T-helper 2 cell treated with Interferon-gamma antibody and Interleukin-4, amounts not matched to agents 5 μg/mL and 100 μg/mL, for 36 hours (primary cell): Measurements from ENCODE around the gene RASSF5.

ENCODE experiments used
- DNase-seq: peaks from one replicate; pipeline ENCODE4 v3.0.0; 2021; ENCODE audit warnings: low spot score
- H3K27ac Mint-ChIP-seq: one replicate; pipeline ENCODE4 v1.8.0; 2021; ENCODE audit warnings: mild to moderate bottlenecking, mixed read lengths
- H3K27me3 Mint-ChIP-seq: one replicate; pipeline ENCODE4 v1.8.0; 2021; ENCODE audit warnings: low read depth, mixed read lengths
- H3K36me3 Mint-ChIP-seq: one replicate; pipeline ENCODE4 v1.8.0; 2021; ENCODE audit warnings: low read depth, mixed read lengths
- H3K4me1 Mint-ChIP-seq: one replicate; pipeline ENCODE4 v1.8.0; 2021; ENCODE audit warnings: low read depth, mixed read lengths
- H3K4me3 Mint-ChIP-seq: one replicate; pipeline ENCODE4 v1.8.0; 2022; ENCODE audit warnings: mild to moderate bottlenecking, moderate library complexity, mixed read lengths
- H3K9me3 Mint-ChIP-seq: one replicate; pipeline ENCODE4 v1.8.0; 2021; ENCODE audit warnings: mixed read lengths

RASSF5 gene

DNA sequence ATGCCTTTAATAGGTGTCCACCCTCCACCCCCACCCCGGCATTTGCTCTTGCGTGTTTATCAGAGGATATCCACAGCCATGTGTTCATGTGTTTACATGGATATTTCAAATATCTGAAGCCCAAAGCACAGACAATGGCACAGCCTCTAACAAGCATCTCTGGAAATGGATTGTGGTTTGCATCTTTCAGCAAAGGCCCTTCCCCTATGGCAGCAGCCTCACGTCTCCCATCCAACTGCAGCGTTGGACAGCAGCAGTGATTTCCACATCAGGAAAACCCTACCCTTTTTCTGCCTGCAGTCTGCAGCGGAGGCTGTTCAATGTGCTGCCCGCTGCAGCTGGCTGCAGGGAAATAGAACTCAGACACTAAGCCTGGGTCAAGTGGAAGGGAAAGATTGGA is 1.6 kb downstream of the RASSF5 start:
- H3K4me3 Mint-ChIP-seq: peak overlapping the region; percentile 62
- H3K36me3 Mint-ChIP-seq: peaks cover 5% of the 10 kb centered on the region
- H3K27ac Mint-ChIP-seq: no peak overlapping the region
- H3K4me1 Mint-ChIP-seq: peaks cover 22% of the 10 kb centered on the region
- H3K27me3 Mint-ChIP-seq: peaks cover 42% of the 10 kb centered on the region
- DNase-seq: no peak
- no peaks in the 10 kb centered on the region for H3K9me3 Mint-ChIP-seq

DNA sequence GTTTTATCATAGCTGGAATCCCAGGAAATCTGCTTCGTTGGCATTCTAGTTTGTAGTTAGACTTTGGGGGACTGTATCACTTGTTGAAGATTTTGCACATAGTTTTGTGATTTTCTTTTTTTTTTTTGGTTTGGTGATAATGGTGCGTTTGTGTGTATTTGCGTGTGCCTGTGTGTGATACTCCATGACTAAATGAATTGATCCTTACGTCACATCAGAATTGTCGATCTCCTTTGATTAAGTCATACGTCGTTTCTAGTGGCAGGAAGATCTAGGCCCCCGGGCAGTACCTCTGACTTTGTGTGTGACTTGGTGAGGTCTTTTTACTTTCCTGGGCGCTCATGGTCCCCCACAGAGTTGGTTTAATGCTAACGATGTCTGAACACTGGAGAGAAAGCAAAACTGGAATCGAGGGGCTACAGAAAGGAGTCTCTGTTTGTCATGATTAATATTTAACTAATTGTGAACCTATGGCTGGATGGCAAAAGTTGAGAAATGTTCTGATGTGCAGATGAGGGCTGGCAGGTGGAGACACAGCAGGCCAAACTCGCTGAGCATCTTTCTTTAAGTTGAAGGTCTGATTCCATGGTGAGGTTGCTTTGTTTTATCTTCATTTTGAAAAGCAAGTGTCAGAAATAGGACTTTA is 2.4 kb downstream of the RASSF5 start:
- Mint-ChIP-seq H3K4me1 (peaks cover 16% of the 10 kb centered on the region), H3K4me3 (no peak overlapping the region), H3K9me3 (no peaks in the 10 kb centered on the region), H3K27me3 (peaks cover 42% of the 10 kb centered on the region), H3K36me3 (no peaks in the 10 kb centered on the region), H3K27ac (no peak overlapping the region)
- no peak for DNase-seq

DNA sequence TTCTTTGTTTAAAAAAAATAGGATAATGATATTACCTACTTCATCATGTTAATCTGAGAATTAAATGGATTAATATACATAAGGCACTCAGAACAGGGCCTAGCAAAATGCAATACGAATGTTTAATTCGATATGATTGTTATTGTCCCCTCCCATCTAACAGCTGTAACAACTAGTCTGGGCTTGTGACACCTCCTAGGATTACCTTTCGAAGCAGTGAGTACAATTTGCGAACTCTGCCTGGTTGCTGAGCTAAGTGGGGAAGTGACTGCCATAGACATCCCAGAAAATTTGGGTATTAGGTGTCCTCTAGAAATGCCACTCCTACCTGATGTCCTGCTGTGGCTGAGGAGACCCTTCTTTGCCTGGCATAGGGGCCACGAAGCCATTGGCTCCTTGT is 3.0 kb downstream of the RASSF5 start:
- Mint-ChIP-seq H3K4me1 (peaks cover 10% of the 10 kb centered on the region), H3K27ac (no peak overlapping the region), H3K4me3 (no peak overlapping the region), H3K36me3 (no peaks in the 10 kb centered on the region), H3K27me3 (peaks cover 42% of the 10 kb centered on the region), H3K9me3 (no peaks in the 10 kb centered on the region)
- DNase-seq: no peak

DNA sequence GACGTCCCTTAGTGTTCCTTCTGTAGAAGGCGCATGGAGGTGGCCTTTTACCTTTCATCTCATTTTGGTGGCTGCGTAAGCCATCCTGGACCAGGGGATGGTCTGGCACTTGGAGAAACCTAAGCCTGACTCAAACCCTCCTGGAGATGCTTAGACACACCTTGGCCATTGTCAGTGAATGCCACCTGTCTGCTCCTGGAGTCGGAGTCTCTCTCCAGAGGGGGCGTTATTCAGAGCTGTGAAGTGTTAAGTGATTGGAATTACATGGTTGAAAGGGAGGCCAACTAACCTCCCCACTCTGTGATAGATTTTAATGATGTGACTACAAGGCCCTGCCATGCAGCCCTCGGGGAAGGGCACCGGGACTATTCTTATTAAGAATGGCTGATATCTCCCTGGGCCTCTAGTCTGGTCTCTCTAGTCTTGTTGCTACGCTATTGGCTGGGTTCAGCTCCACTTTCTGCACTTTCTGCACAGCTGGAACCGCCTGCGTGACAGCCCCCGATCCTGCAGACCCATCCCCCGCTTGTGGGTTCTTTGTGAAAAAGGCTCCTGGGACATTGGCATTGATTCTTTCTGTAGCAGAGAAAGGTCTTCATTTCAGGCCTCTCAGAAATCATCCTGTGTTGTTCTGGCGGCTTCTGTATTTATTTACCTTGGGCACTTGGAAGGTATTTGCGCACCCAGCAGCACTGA is 4.2 kb downstream of the RASSF5 start:
- Mint-ChIP-seq H3K27ac (no peak overlapping the region), H3K27me3 (peaks cover 34% of the 10 kb centered on the region), H3K9me3 (no peaks in the 10 kb centered on the region), H3K36me3 (no peaks in the 10 kb centered on the region), H3K4me3 (no peak overlapping the region), H3K4me1 (peaks cover 5% of the 10 kb centered on the region)
- DNase-seq: no peak

DNA sequence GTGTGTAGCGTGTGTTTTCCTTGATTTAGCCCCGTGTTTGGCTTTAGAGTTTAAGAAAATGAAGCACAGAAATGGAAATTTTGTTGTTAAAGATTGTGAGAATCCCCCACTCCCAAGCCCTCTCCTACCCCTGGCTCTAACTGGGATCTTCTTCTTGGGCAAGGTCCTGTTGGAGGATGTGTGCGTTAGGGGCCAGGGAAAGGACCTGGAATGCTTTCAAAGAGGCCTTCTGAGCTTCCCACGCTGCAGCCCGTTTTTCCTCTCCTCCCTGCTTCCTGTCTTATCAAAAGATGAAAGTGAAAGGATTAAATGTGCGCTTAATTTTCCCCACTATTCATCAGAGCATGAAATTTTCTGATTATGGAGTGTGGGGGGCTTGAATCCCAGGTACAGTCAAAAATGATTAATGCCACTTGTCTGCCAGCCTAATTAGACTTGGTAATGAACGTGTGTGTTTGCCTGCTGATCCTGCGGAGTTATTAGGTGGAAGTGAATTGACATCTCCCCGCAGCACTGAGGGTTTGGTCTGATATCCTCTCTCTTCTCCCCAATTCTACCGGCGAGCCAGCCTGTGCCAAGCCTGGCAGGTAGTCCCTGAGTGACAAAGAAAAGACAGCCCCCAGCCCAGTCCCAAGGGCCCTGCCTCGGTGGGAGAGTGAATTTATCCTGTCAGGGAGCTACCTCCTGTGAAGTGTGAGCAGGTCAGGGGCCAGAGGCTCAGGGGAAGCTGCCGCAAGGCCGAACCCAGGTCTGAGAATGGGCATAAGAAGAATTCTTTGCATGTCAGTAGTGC is 4.9 kb downstream of the RASSF5 start:
- no peaks in the 10 kb centered on the region for H3K36me3 Mint-ChIP-seq
- no peaks in the 10 kb centered on the region for H3K9me3 Mint-ChIP-seq
- H3K4me1 Mint-ChIP-seq: peaks cover 4% of the 10 kb centered on the region
- no peak for DNase-seq
- peaks cover 33% of the 10 kb centered on the region for H3K27me3 Mint-ChIP-seq
- no peak overlapping the region for H3K27ac Mint-ChIP-seq
- H3K4me3 Mint-ChIP-seq: no peak overlapping the region

DNA sequence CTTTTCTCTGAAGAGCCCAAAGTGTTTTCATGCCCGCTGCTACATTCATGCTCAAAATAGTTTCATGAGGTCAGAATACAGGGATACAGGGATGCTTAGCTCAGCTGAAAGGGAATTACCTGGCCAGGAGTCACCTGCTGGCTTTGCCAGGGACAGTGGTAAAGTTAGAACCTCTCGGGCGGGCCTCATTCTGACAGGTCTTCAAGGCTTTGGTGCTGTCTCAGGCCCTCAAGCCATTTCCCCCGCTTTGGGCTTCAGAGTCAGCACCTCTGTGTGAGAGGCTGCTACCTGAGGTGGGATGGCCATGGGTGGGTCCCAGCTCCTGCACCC is 5.5 kb downstream of the RASSF5 start:
- no peak overlapping the region for H3K27ac Mint-ChIP-seq
- H3K4me1 Mint-ChIP-seq: peaks cover 4% of the 10 kb centered on the region
- no peak for DNase-seq
- H3K27me3 Mint-ChIP-seq: peaks cover 31% of the 10 kb centered on the region
- H3K4me3 Mint-ChIP-seq: no peak overlapping the region
- no peaks in the 10 kb centered on the region for H3K36me3 Mint-ChIP-seq
- no peaks in the 10 kb centered on the region for H3K9me3 Mint-ChIP-seq

DNA sequence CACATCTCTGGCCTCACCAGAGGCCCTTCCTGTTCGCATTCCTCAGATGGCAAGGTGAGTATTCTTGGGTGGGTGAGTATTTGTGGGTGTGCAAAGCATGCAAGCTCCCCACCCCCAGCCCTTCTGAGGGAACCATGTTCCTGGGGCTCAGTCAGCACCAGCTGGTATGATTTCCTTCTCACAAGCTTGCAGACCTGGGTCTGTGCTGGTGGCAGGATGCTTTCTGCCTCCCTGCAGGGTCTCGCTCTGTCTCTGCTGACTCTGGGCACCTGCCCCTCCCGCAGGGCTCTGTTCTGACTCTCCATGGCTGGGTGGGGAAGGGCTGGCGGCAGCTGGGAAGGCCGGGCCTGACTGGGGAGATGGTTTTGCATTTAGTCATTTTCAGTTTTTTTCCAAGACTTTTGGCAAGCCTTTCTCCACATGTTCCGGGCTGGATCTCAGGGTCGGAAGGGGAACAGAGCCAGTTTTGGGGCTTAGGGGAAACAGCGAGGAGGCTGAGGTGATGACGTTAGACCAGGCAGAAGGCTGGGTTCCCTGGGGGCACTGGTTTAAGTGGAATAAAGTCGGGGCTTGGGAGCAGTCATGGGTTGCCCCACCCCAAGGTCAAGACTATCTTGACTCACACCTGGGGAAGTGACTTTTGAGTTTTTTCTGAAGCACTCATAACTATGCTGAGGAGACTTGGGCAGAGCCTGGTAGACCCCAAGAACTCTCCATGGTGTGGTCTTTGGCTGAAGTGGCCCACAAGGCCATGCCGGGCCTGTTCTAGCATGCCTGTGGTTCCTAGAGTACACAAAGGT is 6.2 kb downstream of the RASSF5 start:
- Mint-ChIP-seq H3K9me3 (no peaks in the 10 kb centered on the region), H3K4me1 (peaks cover 4% of the 10 kb centered on the region)

DNA sequence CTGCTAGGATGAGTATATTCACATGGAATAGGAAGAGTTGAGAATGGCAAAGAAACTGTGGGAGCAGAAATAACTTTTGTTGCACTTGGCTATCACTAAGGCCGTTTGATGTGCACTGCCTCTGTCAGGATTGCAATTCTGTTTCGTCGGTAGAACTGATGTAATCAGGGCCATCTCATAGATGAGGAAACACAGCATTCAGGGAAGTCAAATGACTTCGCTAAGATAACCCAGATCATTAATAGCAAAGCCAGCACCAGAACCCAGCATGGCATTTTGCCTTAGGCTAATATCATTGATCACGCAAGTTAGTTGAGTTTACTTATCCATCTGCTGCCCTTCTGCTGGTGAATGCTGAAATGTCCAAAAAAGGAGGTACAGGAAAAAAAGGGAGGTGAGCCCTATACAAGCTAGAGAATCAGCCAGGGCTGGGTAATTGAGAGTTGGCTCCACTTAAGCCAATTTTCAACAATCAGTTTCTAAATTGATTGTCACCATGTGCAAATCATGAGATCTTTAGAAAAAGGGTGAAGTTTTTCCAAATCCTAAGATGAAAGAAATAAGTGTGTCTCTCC is 7.6 kb downstream of the RASSF5 start:
- Mint-ChIP-seq H3K27ac (no peak overlapping the region), H3K27me3 (peaks cover 12% of the 10 kb centered on the region), H3K4me3 (no peak overlapping the region), H3K36me3 (no peaks in the 10 kb centered on the region), H3K9me3 (no peaks in the 10 kb centered on the region), H3K4me1 (peaks cover 2% of the 10 kb centered on the region)
- DNase-seq: no peak

More for the DNA sequence above, 6.2 kb downstream of the RASSF5 start:
- H3K27ac Mint-ChIP-seq: no peak overlapping the region
- no peaks in the 10 kb centered on the region for H3K36me3 Mint-ChIP-seq
- peaks cover 24% of the 10 kb centered on the region for H3K27me3 Mint-ChIP-seq
- no peak overlapping the region for H3K4me3 Mint-ChIP-seq
- DNase-seq: no peak

DNA sequence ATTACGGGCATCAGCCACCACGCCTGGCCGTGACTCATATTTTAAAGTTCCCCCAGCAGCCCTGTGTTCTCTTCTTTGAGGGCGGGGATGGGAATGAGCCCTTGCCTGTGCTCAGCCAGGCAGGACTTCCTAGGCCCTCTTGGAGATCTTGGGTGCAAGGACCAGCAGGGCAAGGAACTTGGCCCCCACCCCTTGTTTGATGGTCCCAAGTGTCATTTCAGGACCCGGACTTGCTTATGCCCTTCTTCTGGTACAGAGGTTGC is 9.3 kb downstream of the RASSF5 start:
- Mint-ChIP-seq H3K4me3 (no peak overlapping the region), H3K4me1 (peaks cover 2% of the 10 kb centered on the region), H3K9me3 (no peaks in the 10 kb centered on the region), H3K27ac (no peak overlapping the region), H3K27me3 (peaks cover 3% of the 10 kb centered on the region), H3K36me3 (no peaks in the 10 kb centered on the region)
- no peak for DNase-seq

DNA sequence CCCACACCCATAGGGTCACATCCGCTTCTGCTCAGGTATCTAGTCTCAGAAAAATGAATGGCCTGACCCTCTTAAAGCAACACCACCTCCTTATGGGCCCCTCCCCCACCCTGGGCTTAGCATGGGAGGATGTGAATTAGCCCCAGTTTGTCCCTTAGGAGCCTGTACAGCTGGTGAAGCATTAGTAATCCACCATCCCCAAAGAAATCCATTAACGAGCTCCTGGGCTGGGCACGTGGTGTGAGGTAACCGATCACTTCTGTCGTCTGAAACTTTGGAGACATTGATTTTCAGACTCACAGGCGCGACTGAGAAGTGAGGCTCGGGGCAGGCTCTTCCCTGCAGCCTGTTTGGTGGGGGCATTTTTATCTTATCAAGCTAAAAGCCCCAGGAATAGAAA is 10.5 kb downstream of the RASSF5 start:
- Mint-ChIP-seq H3K36me3 (no peaks in the 10 kb centered on the region), H3K4me1 (peaks cover 2% of the 10 kb centered on the region), H3K27ac (no peak overlapping the region), H3K4me3 (no peak overlapping the region), H3K27me3 (peaks cover 3% of the 10 kb centered on the region), H3K9me3 (no peaks in the 10 kb centered on the region)
- DNase-seq: no peak

DNA sequence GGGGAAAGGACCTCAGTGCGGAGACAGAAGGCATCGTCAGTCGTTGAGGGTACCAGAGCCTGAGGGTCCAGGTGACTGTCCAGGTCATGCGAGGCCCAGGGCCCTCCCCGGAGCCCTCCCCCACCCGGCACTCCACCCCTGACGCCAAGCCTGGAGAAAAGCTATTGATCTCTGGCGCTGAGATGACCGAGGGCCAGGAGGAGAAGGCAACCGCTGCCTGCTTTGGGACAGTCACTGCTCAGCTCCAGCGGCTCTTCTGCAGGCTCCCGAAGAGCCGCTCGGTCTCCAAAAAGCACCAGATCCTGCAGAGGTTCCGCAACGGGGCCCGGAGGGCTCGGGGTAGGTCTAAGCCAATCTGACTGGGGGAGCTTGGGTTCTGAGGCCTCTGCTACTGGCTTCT is 10.9 kb downstream of the RASSF5 start:
- Mint-ChIP-seq H3K4me3 (no peak overlapping the region), H3K4me1 (peaks cover 2% of the 10 kb centered on the region), H3K9me3 (no peaks in the 10 kb centered on the region), H3K27ac (no peak overlapping the region), H3K36me3 (no peaks in the 10 kb centered on the region), H3K27me3 (peaks cover 3% of the 10 kb centered on the region)
- DNase-seq: no peak

DNA sequence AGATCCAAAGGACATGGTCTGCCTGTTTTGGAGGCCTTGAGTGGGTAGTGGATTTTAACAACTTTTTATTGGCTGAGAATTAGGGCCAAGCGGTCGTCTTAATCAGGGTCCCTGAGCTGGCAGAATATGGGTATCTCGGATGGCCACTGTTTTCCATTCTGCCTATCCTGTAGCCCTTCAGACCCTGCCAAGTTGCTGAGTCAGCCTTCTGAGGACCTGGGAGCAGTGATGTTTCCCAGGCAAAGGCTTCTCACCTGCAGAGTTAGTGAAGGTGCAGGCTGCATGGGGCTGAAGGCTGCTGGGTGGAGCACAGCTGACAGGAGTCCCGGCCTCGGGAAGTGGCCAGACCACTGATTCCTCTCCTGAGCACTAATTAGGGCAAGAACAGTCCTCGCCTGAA is 11.4 kb downstream of the RASSF5 start:
- no peak overlapping the region for H3K27ac Mint-ChIP-seq
- H3K9me3 Mint-ChIP-seq: no peaks in the 10 kb centered on the region
- peaks cover 2% of the 10 kb centered on the region for H3K4me1 Mint-ChIP-seq
- no peak overlapping the region for H3K4me3 Mint-ChIP-seq
- H3K27me3 Mint-ChIP-seq: peaks cover 3% of the 10 kb centered on the region
- no peak for DNase-seq
- no peaks in the 10 kb centered on the region for H3K36me3 Mint-ChIP-seq

DNA sequence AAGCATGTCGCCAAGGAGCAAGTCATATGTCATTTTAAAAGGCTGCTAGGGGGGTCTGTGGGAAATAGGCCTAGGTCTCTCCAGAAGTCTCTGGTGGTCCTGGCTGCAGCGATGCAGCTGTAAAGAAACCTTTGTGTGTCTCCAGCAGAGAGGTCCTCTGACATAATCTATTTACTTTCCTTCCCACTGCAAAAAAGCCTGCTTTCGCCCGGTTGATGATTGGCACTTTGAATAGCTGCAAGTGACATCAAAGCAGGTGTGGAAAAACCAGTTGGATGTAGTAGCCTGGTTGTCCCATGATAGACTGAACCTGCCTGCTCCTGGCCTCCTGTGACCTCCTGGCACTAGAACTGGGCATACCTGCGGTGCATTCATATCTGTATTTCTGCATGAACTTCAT is 13.8 kb downstream of the RASSF5 start:
- DNase-seq: no peak
- H3K9me3 Mint-ChIP-seq: no peaks in the 10 kb centered on the region
- no peaks in the 10 kb centered on the region for H3K36me3 Mint-ChIP-seq
- peaks cover 3% of the 10 kb centered on the region for H3K27me3 Mint-ChIP-seq
- peaks cover 8% of the 10 kb centered on the region for H3K4me1 Mint-ChIP-seq
- H3K4me3 Mint-ChIP-seq: no peak overlapping the region
- no peak overlapping the region for H3K27ac Mint-ChIP-seq
